GM12873 (cell line): ENCODE data around the gene MACROD2.

Source experiments
- CTCF ChIP-seq: IDR thresholded peaks from 2 replicates; pipeline ENCODE4 v1.5.1; 2012; ENCODE audit warnings: low read depth, mild to moderate bottlenecking, moderate library complexity, low read length, control low read depth; ENCODE audit not compliant: insufficient read depth; ENCODE audit errors: missing control alignments

MACROD2 gene

GRCh38 chr20:14631011-14631410 is 635.7 kb downstream of the MACROD2 start:
- TF ChIP-seq CTCF: no peak

- TF ChIP-seq CTCF: no peak
Measured at GRCh38 chr20:14632906-14633305, 637.6 kb downstream of the MACROD2 start.

- no peak for TF ChIP-seq CTCF
Measured at GRCh38 chr20:14633507-14633906, 638.2 kb downstream of the MACROD2 start.

- no peak for TF ChIP-seq CTCF
Measured at GRCh38 chr20:14634665-14635064, 639.3 kb downstream of the MACROD2 start.

GRCh38 chr20:14637441-14637840 is 642.1 kb downstream of the MACROD2 start:
- TF ChIP-seq CTCF: no peak

- no peak for TF ChIP-seq CTCF
Measured at GRCh38 chr20:14643146-14643545, 647.8 kb downstream of the MACROD2 start.

GRCh38 chr20:14643556-14643955 is 648.2 kb downstream of the MACROD2 start:
- TF ChIP-seq CTCF: no peak
